ENCODE data around the gene CSPG4.
A peak's percentile ranks its signal among the peaks of the same experiment; 100 is the strongest.

DNA sequence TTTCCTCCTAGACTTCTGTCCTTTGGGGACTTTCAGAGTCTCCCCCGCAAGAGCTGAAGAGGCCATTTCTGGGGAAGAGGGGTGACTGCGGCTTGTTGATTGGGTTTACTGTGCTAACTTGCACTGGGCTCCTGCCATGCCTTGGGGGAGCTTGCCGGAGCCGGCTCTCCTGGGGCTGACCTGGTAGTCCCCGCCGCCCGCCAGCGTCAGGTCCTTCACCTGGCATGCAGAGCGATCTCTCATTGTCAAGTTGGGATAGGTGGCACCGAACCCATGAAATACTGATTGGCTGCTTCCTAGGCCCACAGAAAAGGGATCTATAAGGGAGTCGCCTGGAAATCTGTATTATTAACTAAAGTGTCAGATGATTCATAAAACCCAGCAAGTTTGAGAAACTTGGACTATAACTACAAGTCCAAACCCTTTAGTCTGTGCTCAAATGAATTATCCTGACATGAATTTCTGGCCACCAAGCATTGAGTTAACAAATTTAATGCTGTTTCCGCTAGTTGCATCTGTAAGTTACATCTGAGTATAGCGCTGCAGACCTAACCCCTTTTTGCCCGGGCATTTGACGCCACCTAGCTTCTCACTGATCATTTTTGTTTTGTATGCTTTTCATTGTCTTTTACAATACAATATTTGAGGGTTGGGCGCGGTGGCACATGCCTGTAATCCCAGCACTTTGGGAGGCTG is 72.0 kb downstream of the CSPG4 start:
- no peak for TF ChIP-seq RHOXF2B (CRISPR knock-in tag; conservative IDR thresholded peaks at IDR 0.05)
- TF ChIP-seq CBX5 (IDR thresholded peaks at IDR 0.05; ENCODE audit: borderline replicate concordance, low read depth) = no peak
- TF ChIP-seq ETV5 (CRISPR knock-in tag; IDR thresholded peaks at IDR 0.05; ENCODE audit: low read depth) = no peak
- TF ChIP-seq ELF1 (tag; IDR thresholded peaks at IDR 0.05) = no peak
- TF ChIP-seq MYC (IDR thresholded peaks at IDR 0.05; ENCODE audit: low read depth, low read length) = 0 out of 2 replicates have a peak, but pooled peaks have one; percentile 22
- TF ChIP-seq MYC (CRISPR knock-in tag; IDR thresholded peaks at IDR 0.05; ENCODE audit: borderline replicate concordance, low read depth) = no peak
- TF ChIP-seq, protein P1, sequence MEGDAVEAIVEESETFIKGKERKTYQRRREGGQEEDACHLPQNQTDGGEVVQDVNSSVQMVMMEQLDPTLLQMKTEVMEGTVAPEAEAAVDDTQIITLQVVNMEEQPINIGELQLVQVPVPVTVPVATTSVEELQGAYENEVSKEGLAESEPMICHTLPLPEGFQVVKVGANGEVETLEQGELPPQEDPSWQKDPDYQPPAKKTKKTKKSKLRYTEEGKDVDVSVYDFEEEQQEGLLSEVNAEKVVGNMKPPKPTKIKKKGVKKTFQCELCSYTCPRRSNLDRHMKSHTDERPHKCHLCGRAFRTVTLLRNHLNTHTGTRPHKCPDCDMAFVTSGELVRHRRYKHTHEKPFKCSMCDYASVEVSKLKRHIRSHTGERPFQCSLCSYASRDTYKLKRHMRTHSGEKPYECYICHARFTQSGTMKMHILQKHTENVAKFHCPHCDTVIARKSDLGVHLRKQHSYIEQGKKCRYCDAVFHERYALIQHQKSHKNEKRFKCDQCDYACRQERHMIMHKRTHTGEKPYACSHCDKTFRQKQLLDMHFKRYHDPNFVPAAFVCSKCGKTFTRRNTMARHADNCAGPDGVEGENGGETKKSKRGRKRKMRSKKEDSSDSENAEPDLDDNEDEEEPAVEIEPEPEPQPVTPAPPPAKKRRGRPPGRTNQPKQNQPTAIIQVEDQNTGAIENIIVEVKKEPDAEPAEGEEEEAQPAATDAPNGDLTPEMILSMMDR (IDR thresholded peaks at IDR 0.05 in 2 of 3, conservative IDR thresholded peaks at IDR 0.05 in 1 of 3; ENCODE audit: insufficient read depth in 2 of 3, low read depth in 1 of 3, low read length in 3 of 3) = peak; percentile 50 to 81 (median 71); a peak in 5 of 6 replicates
- TF ChIP-seq YY1 (IDR thresholded peaks at IDR 0.05; ENCODE audit: borderline replicate concordance in 1 of 3, control insufficient read depth in 1 of 3, extremely low read depth in 1 of 3, insufficient read depth in 3 of 3, insufficient read length in 1 of 3, insufficient replicate concordance in 2 of 3, low read depth in 1 of 3, low read length in 2 of 3) = no peak
- no peak for TF ChIP-seq JUN (IDR thresholded peaks at IDR 0.05; ENCODE audit: borderline replicate concordance, low read depth, low read length)
- TF ChIP-seq JUN (CRISPR knock-in tag; IDR thresholded peaks at IDR 0.05; ENCODE audit: borderline replicate concordance) = no peak
